Fibroblast of skin of left biceps (primary cell): ENCODE measurements around the gene COL3A1.

Source experiments
- DNase-seq, 2 experiments: peaks; one replicate each; pipeline ENCODE4 v3.0.0-alpha.2; 2013; ENCODE audit warnings: low read depth in 2 of 2

Gene COL3A1

GRCh38 chr2:188975497-188976102 is 1.4 kb downstream of the COL3A1 start:
- DNase-seq = peak; percentile 92

- DNase-seq = no peak
Measured at GRCh38 chr2:188976545-188977268, 2.5 kb downstream of the COL3A1 start.

- DNase-seq = no peak
Measured at GRCh38 chr2:188977317-188977716, 3.1 kb downstream of the COL3A1 start.

- DNase-seq = peak; percentile 76 to 80
Measured at GRCh38 chr2:188978291-188979081, 4.3 kb downstream of the COL3A1 start.

GRCh38 chr2:188979187-188980114 is 5.3 kb downstream of the COL3A1 start:
- no peak for DNase-seq

- DNase-seq = peak in 1 of 2 experiments; percentile 87
Measured at GRCh38 chr2:188983427-188984064, 9.4 kb downstream of the COL3A1 start.

GRCh38 chr2:188984065-188984491 is 9.9 kb downstream of the COL3A1 start:
- DNase-seq = peak; percentile 81 to 90

GRCh38 chr2:188984680-188985079 is 10.5 kb downstream of the COL3A1 start:
- DNase-seq = peak; percentile 80

- DNase-seq = peak; percentile 40 to 57
Measured at GRCh38 chr2:188986839-188987238, 12.7 kb downstream of the COL3A1 start.

GRCh38 chr2:188993247-188993646 is 19.1 kb downstream of the COL3A1 start:
- DNase-seq = no peak

- no peak for DNase-seq
Measured at GRCh38 chr2:188997263-188997662, 23.1 kb downstream of the COL3A1 start.

GRCh38 chr2:189000221-189000620 is 26.0 kb downstream of the COL3A1 start:
- DNase-seq = no peak

GRCh38 chr2:189002079-189002478 is 27.9 kb downstream of the COL3A1 start:
- DNase-seq = no peak

GRCh38 chr2:189008555-189009262 is 34.5 kb downstream of the COL3A1 start:
- no peak for DNase-seq

GRCh38 chr2:189010536-189010935 is 36.4 kb downstream of the COL3A1 start:
- no peak for DNase-seq

- DNase-seq = no peak
Measured at GRCh38 chr2:189012351-189012750, 38.2 kb downstream of the COL3A1 start.

GRCh38 chr2:189013031-189013430 is 38.9 kb downstream of the COL3A1 start:
- no peak for DNase-seq

- no peak for DNase-seq
Measured at GRCh38 chr2:189013671-189014448, 39.7 kb downstream of the COL3A1 start.

- DNase-seq = no peak
Measured at GRCh38 chr2:189014449-189015138, 40.4 kb downstream of the COL3A1 start.
